Mesendoderm (in vitro differentiated cells): ENCODE measurements around the gene NAP1L4.
A peak's percentile ranks its signal among the peaks of the same experiment; 100 is the strongest.

Experiments
- small RNA-seq: library from polyadenylated mRNA; stranded (forward); fragments of <200 nt; extraction: miRNeasy Mini kit (QIAGEN cat#:217004); gene quantifications from one replicate; pipeline ENCODE3, GENCODE V24; 2013; ENCODE audit not compliant: insufficient read depth

The NAP1L4 gene

Small RNA genes within 50 kb of the gene (small RNA-seq; reads per million reads assigned to genes)
- gene SNORA54: 7.5 reads per million, percentile 81 among the genes with 10 or more reads in this experiment
